NCI-H510A treated with DMSO at 0.1 percent for 48 hours (cell line): ENCODE measurements around the gene MGAT5.

ENCODE experiments used
- DNase-seq: peaks from one replicate; lab custom pipeline; 2025; lab: John Stamatoyannopoulos, UW

MGAT5 gene

DNA sequence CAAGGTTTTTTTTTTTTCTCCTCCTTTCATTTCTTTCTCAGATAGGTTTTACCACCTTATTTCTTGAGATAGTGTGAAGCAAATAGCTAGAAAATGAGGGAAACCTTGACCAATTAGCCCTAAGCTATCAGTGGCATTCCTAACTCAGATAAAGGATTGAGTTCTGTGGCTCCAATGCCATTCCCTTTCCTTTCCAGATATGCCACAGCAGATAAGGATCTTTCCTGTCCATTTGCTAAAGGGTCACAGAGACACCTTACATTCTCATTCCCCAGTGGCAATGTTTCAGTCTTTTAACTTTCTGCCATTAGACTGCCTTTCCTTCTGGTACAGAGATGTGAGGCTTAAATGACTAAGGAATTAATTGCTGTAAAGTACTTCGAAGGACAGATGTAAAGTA, 81.7 kb downstream of the MGAT5 start:
- no peak for DNase-seq

DNA sequence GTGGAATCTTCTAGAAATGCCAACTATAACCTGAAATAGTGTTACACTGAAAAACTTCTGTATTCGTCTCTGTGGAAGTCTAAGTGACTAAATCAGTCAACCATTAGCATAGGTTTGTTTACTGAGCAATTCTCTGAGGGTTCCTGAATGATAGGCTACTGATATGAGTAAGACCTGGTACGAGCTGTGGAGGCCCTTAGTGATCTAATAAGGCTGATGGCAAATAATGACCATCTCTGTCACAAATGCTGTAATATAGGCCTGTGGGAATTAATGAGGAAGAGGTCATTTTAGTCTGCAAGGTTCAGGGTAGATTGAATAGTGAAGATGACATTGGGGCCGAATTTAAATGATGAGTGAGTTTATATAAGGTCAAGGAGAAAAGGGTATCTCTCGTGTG, 82.5 kb downstream of the MGAT5 start:
- DNase-seq, result no peak

DNA sequence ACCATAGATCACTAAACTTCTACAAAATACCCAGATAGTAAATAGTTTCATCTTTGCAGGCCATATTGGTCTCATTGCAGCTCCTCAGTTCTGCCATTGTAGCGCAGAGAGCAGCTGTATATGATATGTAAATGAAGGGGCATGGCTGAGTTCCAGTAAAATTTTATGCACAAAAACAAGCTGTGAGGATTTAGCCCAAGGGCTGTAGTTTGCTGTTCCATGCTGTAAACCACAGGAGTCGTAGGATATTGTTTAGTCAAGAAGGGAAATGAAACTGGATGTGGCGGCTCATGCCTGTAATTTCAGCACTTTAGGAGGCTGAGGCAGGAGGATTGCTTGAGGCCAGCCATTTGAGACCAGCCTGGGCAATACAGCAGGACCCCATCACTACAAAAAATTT, 83.0 kb downstream of the MGAT5 start:
- no peak for DNase-seq

DNA sequence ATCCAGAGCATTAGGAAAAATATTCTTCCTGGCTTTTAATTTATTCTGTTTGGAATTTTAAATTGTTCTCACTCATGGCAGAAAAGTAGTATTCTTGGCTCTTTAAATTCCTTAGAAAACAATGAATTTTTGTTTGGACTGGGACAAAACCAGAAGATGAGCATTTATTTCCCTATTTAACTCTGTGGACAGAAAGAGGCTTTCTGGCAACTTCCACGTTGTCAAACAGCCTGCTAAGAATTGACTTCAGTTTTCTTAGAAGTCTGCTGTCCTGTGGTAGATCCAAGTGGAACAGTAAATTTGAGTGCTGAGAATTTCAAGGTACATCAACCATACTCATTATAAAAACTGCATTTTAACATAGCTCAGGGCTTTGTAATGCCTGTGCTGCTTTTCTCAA, 83.8 kb downstream of the MGAT5 start:
- DNase-seq, result no peak

DNA sequence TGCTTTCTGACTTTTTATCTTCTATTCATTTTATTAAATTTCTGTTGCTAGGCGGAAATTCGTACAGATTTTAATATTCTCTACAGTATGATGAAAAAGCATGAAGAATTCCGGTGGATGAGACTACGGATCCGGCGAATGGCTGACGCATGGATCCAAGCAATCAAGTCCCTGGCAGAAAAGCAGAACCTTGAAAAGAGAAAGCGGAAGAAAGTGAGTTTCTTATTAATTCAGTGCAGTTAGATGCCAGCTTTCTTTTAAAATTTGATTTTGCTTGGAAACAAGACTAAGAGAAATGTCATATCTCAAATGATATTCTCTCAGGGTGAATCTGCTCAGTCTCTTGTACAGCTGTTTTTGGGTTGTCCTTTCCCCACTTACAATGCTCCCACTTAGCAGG, 84.3 kb downstream of the MGAT5 start:
- no peak for DNase-seq

DNA sequence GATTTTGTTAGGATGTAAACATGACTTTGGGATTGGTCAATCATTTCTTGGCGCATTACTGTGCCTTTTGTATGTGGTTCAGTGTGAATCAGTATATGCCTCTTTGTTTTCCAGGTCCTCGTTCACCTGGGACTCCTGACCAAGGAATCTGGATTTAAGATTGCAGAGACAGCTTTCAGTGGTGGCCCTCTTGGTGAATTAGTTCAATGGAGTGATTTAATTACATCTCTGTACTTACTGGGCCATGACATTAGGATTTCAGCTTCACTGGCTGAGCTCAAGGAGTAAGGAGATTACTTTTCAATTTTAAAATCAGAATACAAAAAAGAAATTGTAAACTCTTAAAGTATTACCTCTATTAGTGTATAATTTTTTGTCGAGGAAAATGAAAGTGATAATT, 87.6 kb downstream of the MGAT5 start:
- no peak for DNase-seq

DNA sequence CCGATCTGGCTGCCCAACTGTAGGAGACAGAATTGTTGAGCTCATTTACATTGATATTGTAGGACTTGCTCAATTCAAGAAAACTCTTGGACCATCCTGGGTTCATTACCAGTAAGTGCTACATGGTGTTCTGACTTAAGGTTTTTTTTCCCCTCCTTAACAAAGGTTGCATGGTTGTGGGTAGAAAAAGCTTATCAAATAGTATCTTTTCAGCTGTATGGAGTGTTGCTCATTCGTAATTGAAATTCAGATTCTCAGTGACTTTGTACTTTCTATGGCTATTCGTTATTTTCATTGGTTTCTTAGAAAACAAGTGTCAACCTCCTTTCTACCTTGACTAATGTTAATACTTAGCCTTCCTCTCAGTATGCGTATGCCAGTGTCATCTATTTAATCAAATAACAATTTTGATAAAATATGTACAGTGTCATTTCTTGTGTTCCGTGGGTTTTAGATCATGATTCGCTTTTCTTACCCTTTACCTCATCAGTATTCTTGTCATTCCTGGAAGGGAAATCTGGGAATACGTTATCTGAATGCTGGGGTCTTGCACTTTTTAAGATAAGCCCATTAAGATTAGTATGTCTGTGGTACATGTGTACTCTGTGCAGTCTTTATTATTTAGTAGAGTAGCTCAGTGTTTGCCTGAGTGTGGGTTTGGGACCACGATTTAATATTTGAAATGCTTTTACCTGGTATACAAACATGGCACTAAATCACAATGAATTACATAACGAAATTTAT, 91.3 kb downstream of the MGAT5 start:
- no peak for DNase-seq

DNA sequence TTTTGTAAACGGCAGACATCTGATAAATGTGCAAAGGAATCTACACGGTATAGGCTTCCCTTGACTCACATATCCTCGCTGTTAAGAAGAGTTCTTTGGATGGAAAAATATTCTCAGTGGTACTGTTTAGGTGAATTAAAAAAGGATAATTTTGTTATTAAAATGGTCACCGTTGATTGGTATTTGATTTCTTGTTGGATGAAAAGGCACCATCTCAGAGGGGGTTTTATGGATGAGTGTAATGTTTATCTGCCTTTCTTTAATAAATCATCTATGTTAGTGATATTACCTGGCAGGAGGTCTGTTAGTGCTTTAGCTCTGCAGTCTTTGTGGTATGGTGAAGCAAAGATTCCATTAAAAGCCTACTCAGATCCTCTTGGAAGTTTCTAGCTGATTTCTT, 92.3 kb downstream of the MGAT5 start:
- no peak for DNase-seq

DNA sequence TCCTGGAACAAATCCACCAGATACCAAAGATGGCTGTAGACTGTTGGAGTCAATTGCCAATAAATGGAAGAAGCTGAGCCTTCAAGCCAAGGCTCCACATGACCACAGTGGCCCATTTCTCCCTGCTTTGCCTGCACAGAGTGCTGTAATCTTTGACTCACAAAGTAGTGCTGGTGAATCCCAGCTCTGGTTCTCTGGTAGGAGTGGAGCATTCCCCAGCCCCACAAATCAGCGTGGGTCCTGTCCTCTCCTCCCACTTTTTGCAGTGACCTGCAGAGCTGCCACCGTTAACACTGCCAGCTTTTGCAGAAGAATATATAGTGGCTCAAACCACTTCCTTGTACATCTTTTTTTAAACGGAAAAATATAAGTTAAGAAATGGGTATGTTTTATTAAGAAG, 93.9 kb downstream of the MGAT5 start:
- no peak for DNase-seq

DNA sequence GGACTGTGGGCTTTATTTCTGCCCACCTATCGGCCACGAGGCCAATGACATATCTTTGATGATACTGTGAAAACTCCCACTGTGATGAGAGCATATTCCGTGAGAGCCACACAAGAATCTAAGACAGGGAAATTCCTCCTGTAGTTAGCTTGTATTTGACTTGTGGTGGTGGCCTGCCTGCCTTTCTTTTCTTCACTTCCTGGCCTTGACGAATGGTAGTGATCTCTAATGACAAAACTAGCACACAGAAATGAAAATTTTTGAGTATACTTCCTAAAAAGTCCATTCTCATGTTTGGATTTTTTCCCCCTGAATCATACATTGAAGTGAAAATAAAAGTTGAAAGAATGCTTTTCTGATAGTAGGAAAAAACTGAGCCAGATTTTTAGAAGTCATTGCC, 94.4 kb downstream of the MGAT5 start:
- DNase-seq, result no peak

DNA sequence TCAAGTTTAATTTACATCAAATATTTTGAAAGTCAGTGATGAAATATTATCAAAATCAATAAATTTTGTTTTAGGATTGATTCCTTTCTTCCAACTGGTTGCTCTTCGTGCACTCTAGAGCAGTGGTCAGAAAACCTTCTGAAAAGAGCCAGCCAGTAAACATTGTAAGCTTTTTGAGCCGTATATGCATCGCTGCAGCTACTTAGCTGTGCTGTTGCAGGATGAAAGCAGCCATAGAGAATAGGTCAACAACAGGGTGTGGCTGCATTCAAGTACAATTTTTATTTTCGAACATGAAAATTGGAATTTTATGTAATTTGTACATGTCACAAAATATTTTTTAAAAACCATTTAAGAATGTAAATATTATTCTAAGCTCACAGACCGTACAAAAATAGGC, 94.9 kb downstream of the MGAT5 start:
- DNase-seq, result no peak

DNA sequence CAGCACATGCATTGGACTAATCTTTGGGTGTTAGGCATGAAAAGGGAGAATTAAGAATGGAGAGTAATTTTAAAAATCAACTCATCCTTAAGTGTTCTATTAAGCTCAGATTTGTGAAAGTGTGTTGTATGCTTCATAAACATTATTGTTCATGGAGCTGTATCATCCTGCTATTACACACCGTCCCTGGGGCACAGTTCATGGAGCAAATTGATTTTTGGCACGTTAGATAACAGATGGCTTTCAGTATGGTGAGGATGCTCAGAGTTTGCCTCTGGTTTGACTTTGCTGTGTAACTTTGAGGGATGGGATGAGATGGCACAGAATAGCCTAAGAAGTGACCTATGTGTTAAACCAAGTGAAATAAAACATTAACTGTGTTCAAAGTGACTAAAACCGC, 97.1 kb downstream of the MGAT5 start:
- DNase-seq, result no peak

DNA sequence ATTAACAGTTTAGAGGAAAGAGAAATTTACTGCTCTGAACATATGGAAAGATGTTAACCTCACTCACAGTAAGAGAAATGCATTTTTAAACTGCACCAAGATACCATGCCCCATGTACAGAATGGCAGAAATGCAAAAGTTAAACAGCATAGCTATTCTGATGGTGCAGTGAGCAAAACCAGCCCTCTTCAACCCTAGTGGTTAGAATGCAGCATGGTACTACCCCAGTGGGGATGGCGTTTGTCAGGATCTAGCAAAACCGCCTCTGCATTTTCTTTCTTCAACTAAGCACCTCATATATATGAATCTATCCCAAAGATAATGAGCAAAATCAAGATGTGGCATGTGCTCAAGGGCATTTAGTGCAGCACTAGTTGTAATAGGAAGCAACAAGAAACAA, 98.0 kb downstream of the MGAT5 start:
- no peak for DNase-seq

DNA sequence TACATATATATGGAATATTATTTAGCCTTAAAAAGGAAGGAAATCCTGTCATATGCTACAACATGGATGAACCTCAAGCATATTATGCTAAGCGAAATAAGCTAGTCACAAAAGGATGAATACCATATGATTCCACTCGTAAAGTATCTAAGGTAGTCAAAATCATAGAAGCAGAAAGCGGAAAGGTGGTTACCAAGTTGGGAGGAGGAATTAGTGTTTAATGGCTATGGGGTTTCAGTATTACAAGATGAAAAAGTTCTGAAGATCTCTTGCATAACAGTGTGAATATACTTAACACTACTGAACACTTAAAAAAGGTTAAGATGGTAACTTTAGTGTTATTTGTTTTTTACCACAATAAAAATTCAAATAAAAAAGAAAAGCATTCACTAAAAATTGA, 99.0 kb downstream of the MGAT5 start:
- DNase-seq, result no peak

DNA sequence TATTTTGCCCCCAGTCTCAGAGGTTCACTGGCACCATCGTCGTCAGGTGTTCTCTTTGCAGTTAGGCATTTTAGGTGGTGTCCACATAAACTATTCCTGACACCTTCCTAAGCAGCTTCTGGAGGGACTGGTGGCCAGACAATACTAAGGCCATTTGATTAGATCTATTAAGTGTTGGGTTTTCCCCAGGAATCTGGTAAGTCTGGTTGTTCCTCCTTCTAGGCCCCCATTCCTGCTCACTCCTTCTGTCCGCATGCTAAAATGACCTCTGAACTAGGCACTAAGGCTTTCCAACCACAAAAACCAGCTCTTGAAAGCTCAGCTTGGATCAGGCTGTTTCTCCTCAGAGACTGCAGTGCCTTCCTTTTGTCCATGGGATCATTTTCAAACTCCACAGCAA, 100.7 kb downstream of the MGAT5 start:
- no peak for DNase-seq

DNA sequence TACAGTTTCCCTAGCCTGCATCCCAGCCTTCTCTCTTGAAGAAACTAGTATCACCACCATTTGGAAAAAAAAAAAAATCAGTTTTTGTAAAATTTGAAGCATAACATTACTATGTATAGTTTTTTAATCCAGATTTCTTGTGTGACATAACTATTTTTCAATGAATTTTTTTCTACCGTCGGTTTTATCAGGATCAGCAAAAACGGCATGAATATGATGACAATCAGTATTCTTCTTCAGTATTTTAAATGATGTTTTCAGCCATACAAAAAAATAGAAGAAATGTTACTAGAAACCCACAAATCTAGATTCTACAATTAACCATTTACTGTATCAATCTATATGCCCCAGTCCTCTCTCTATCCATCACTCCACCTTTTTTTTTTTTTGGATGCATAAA, 103.9 kb downstream of the MGAT5 start:
- no peak for DNase-seq

DNA sequence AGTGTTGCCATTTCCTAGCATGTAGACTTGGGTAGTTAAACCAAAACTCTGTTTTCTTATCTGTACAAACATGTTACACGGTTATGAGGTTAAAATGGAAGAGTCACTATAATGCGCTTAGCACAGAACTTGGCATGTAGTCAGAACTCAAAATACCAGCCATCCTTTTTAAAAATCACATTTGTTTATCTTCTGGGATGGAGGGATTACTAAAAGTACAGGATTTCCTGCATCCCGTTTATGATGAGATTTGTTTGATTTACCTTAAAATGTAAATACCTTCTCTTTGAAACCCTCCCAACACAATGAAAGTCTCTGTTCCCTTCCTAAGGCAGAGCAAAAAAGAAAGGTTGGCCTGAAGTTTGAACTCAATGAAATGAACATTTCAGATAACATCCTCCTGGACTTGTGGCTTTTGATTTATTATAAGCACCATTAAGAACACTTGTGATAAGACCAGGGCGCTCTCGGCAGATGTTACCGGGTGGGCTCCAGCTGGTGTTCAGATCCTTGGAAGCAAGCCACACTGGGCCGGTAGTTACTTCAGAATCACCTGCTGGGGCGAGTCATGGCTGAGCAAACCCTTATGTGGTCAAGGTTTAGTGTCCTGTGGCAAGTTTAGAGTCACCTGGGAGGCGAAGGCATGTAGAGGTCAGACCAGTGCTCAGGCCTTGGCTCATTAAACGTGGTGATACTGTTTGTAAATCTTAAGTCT, 105.7 kb downstream of the MGAT5 start:
- DNase-seq, result peak; percentile 65

DNA sequence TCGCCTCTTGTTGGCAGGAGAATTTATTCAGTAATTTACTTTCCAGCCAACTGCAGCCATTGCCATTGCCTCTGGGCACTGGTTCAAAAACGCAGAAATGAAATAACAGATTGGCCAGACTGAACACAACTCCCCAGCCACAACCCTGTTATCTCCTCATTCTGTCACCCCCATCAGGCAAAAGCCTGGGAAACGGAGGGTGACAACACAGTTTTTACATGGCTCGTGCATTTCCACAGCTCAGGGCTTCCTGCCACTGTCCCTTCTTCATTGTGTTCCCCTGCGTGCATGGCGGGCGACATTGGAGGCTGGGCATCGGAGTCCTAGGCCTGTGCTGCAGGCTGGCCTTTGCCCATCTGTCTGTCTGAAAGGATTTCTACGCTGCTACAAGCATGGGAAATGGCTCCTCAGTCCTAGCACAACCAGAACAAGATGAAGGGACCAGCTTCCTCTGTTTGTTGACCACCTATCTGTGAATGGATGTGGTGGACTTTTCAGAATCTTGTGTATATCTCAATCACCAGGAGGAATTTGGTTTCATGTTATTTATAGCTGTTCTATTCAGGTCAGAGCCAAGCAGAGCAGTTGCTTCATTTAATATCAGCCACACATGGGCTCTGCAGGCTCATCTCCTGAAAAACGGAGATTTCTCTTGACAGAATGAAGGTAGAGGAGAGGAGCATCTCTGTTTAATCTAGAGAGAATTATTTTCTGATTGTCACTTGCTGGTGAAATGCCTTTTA, 107.0 kb downstream of the MGAT5 start:
- no peak for DNase-seq

DNA sequence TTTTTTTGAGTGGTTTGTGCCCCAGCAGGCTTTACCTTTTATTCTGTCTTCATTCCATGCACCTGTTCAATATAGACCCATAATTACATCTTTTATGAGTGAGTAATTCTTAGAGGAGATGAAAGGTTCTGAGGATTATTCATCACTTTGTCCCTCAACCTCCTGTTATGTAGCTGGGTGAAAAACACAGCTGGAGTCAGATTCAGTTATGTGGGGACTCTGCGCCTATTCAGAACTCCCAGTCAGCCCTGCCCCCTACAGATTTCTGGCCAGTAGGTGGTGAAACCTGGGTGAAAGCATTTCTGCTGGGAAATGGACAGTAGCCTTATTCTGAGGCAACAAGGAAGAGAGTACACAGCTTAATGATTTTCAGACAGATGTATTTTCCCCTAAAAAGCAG, 107.8 kb downstream of the MGAT5 start:
- DNase-seq, result no peak

DNA sequence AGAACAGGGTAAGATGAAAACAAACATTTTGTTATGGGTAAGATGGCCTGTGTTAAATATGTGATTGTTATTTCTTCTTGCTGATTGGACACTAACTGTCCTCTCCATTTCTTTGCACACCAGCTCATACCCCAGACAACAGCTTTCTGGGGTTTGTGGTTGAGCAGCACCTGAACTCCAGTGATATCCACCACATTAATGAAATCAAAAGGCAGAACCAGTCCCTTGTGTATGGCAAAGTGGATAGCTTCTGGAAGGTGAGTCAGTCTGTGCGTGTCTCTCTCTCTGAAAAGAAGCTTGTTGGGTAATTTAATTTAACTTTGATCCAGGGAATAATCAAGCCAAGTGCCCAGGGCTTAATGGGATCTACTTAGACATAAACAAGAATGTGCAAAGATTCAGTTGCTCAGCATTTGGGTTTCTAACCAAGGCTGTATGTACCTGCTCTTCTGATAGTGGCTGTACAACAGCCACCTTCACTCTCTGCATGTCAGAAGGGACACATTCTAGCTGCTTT, 108.3 kb downstream of the MGAT5 start:
- no peak for DNase-seq

DNA sequence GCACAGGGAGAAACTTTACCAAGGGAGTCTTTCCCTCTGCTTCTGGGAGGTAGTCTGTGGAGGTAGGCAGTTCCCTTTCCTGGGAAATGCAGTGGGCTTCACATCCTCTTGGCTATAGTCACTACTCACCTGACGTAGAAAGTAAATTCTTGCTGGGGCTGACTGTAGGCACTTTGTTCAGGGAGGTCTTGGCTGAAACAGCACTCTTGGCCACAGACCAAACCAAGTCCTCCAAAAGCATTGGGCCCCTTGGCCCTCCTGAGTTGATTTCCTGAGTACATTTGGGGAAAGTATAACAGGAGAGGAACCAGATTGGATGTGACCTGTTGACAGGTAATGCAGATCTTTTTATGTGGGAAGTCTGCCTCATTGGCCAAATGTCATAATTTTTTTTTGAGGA, 108.9 kb downstream of the MGAT5 start:
- DNase-seq, result no peak

DNA sequence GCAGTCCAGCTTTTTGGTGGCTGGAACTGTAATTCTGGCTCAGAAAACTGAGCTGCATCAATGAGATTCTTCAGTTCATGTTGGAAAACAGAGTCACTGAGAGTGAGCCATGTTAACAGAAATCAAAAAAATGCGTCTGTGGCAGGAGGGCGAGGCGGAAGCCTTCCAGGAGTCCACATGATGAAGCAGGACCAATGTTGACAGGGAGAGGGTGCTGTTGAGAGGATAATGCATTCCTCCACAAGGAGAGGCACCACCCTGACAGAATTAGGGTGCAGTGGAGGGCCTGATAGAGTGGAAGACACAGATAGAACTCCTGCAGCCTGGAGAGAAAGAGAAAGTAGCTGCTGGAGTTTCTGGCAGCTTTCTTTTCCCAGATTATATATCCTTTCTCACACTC, 111.5 kb downstream of the MGAT5 start:
- DNase-seq, result no peak

DNA sequence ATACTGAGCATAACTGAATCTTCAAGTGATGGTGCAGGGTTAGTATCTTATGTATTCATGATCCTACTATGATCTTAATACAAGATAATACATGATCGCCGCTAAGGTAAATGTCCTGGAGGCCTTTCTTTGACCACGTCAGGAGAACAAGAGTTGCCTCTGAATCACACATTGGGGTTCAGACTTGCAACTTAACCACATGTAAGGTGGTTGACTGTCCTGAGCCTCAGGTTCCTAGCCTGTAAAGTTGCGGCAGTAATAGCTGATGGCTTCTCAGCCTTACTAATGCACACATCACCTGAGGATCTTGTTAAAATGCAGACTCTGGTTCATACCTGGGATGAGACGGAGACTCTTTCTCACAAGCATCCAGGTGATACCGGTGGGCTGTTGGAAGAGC, 112.5 kb downstream of the MGAT5 start:
- DNase-seq, result no peak
